ENCODE measurements around the gene ALOX12.

- TF ChIP-seq CTCF (optimal IDR thresholded peaks at IDR 0.05 in 1 of 3, IDR thresholded peaks at IDR 0.05 in 1 of 3, conservative IDR thresholded peaks at IDR 0.05 in 1 of 3; ENCODE audit: extremely low read depth in 1 of 3, insufficient read depth in 2 of 3, low read length in 3 of 3) (no peak), EZH2 (IDR thresholded peaks at IDR 0.05; ENCODE audit: low read length) (peak; percentile 20)
These were observed 46.8 kb downstream of the ALOX12 start for GRCh38 chr17:7042501-7043181.

Measured in keratinocyte (primary cell).